Left hindlimb (tissue), 1 donor: ENCODE results near the gene KRTAP17-1.
"Not testable (repeated sequence)": the region's sequence is repeated elsewhere in the genome, so short reads cannot be mapped to it uniquely, and the experiment has no call there.

Source experiments
- DNase-seq: peaks from one replicate; pipeline ENCODE4 v3.0.0-alpha.2; 2018

Gene KRTAP17-1, protein sequence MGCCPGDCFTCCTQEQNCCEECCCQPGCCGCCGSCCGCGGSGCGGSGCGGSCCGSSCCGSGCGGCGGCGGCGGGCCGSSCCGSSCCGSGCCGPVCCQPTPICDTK

DNA sequence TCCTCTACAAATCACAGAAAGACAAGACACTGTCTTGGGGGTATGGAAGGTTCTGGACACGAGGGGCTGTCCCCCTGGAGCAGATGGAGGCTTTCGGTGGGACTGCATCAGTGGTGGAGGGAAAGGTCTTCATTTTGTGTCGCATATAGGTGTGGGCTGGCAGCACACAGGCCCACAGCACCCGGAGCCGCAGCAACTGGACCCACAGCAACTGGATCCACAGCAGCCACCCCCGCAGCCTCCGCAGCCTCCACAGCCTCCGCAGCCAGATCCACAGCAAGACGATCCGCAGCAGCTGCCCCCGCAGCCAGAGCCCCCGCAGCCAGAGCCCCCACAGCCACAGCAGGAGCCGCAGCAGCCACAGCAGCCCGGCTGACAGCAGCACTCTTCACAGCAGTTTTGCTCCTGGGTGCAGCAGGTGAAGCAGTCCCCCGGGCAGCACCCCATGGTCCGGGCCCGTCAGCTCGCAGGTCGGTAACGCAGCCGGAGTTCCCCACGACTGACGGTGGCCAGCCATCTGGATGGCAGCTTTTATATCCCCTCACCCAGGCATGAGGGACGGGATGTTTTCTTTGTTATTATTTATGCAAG, at the start of gene KRTAP17-1:
Gene KRTAP17-1, minus strand, starts transcription at position 507 of the 591 bp plus-strand sequence. Its CDS starts 60 bp downstream, at position 447.
- DNase-seq = no peak

DNA sequence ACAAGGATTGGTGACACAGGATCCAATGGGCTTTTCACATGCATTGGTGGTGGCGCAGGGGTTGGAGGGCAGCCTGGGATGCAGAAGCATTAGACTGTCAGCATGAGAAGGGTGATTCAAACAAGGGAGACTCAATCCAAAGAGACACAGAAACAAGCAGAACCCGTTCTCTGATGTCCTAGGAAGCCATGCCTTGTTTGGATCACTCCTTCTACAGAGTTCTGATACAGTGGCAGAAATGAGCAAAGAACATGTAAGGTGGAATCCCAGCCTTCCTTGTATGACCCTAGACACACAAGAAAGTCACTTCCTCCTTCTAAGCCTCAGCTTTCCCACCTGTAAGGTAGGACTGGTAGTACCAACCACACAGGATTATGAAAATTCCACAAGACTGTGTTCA, 48.4 kb upstream of the KRTAP17-1 start:
- no peak for DNase-seq

DNA sequence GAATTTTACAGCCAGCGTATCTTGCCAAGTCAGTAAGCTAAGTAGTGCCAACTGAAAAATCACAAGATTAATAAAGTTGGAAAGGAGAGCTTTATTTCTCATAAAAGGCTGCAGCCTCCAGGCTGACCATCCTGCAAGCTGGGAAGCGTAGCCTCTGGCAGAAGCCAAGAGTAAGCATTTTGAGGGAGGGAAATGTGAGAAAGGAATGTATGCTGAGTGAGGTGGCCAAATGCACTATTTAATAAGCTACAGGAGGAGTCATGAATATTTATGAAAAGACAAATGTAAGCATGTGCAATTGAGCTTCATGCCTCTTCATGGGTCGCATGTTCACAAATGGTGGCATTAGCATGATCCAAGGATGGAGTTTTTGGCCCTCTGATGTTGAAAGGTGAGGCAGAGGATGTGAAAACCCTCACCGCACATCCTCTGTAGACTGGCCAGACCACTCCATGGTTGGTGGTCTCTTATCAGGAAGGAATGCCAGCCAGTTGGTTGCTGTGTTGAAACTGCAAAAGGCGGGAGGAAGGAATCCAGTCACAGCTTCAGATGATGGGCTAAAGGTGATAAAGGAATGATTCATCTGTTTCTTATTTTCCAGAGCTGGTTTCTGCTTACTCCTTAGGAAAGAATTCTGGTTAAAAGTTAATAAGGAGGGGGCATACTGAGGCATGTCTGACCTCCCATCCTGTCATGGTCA, 44.9 kb upstream of the KRTAP17-1 start:
- DNase-seq = no peak

DNA sequence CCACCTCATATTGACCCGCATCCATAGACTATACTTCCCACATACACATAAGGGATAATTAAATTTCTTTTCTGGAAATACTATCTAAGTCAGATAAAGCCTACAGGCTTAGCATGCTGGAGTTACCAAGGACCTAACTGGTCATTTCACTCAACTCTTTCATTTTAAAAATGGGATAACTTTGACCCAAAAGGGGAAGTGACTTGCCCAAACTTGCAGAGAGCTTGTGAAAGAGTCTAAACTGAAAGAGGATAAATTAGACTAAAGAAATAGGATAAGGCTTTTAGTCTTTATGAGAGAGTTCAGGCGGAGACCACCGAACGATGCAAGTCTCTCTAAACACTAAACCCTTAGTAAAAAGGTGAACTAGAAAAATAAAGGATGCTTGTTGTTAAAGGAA, 39.0 kb upstream of the KRTAP17-1 start:
- DNase-seq = no peak

DNA sequence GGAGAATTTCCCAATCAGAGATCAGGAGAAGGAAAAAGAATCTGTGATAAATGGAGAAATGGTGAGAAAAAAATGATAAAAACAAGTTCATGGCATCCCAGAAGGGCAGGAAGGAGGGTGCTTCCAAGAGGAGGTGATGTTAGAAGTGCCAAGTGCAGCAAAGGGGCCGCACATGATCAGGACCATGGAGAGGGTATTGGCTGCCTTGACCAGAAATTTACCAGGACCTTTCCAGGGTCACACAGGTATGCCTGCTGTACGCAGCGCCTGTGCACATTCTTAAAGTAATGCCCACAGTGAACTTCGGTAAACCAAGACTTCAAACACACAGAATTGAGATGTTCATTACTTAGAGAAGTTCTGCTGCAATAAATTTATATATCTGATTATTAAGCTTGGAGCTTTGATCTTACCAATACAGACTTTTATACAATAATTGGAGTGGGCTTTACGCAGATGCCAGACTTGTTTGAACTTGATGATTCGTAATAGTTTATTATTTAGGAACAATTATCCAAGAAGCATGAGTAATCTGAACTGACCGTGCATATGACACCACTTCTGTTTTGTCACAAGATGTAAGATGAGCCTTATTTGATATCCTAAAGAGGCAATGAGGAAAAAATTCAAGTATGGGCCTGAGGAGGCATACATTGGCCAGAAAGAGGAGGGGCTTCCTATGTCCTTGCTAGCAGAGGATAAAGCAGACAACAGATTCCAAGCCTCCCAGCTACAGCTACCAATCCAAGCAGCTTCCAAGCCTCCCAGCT, 37.3 kb upstream of the KRTAP17-1 start:
- DNase-seq = no peak

DNA sequence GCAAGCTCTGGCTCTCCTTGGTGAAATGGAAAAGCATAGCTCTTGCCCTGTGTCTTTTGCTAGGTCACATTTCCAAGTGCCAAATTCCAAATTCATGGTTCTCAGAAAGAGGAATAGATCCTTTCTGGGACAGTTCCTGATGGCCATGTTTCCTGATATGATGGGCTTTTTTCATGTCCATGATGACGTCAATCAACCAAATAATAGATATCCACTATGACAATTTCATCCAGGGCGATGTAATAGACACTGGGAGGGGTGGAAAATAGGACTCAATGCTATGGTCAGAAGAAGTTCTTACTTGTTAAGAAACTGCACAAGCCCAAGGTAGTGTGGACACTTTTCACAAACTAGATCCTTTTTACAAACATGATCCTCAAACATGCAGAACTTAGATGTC, 35.7 kb upstream of the KRTAP17-1 start:
- no peak for DNase-seq

DNA sequence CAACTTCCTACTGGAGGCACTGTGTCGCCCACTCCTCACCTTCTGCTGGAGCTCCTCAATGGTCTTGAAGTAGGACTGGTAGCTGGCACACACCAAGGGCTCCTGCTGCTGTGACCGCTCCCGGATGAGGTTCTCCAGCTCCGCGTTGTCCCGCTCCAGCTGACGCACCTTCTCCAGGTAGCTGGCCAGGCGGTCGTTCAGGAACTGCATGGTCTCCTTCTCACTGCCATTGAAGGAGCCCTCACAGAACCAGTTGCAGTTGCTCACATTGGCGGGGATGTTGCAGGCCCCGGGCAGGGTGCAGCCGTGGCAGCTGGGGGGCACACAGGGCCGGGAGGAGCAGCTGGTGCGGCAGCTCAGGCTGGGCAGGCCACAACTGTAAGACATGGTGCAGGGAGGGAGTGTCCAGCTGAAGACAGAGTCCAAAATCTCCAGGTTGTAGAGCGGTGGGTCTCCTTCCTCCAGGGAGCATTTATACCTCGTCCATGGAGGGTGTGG, 34.9 kb upstream of the KRTAP17-1 start, which contains the start of gene KRT33A:
Gene KRT33A, minus strand, starts transcription at position 448 of the 498 bp plus-strand sequence. Its CDS starts 61 bp downstream, at position 387.
- not testable (repeated sequence) for DNase-seq

DNA sequence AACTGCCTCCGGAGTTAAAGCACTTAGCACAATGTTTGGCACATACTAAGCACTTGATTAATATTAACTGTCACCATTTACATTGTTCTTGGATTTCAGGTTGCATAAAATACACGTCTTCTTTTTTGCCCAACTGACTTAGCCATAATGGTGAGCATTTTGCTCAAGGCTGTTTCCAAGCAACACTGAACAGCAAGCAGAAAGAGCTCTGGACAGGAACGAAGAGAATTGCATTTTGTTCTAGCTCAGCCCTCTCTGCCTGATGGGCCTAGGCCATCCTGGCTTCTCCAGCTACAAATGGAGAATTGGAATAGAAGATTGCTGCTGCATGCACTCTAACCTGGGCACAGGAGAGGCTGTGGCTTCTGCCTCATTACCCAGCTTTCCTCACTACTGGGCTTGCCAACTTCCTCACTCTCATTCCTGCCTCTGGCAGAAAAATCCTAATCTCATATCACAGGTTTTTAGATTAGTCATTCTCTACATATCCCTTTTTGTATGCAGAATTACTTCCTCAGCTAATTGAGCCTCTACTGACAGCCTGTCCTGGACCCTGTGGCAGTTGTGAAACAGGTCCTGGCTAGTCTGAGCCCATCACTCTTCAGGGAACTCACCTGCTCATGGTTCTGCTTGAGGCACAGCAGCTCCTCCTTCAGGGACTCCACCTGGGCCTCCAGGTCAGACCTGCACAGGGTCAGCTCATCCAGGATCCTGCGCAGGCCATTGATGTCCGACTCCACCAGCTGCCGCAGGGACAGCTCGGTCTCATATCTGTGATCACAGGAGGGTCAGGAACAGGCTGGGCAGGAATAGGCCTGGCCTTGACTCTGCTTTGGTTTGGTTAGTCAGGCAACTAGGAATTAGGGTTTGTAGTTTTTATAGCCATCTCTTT, 32.6 kb upstream of the KRTAP17-1 start:
- DNase-seq = no peak

DNA sequence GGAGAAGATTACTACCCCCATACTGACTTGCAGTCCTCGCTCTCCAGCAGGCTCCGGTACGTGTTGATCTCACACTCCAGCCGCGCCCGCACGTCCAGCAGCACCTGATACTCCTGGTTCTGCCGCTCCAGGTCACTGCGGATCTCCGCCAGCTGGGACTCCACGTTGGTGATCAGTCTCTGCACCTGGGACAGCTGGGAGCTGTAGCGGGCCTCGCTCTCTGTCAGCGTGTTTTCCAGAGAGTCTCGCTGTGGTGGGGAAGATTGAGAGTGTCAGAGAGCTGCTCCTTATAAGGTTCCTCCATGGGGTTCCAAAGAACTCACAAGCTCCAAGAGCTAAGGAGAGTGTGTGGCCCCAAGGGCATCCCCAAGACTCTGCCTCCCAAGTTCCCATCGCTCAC, 30.9 kb upstream of the KRTAP17-1 start:
- DNase-seq = not testable (repeated sequence)

DNA sequence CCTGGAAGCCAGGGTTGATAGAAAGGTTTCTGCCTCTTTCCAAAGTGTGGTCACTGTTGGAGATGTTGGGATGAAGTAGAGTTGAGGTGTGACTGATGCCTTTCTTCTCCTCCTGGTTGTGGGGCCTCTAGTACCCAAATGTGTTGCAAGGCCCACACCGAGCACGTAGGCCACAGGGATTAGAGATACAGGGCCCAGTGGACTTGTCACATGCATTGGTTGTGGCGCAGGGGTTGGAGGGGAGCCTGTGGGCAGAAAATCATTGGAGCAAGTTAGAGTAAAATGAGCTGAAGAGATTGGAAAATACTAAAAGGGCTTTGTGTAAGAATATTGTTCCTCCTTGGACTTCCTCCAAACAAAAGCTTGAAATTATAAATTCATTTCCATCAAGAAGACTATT, 30.5 kb upstream of the KRTAP17-1 start:
- no peak for DNase-seq

DNA sequence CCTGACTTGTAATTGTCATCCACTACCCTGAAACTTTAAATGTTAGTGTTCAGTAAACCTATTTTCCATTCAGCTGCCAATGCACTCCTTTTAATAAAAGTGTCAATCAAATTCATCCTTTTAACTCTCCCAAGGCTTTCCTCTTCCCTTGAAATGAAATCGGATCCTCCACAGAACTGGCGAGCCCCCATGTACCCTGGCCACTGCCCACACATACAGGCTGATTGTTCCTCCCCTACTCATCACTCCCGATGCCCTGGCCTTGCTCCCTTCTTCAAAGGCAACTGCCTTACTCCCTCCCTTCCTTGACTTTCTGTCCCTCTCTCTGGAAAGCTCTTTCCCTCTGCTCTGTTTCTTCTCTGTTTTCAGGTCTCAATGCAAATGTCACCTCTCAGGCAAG, 27.5 kb upstream of the KRTAP17-1 start:
- no peak for DNase-seq

DNA sequence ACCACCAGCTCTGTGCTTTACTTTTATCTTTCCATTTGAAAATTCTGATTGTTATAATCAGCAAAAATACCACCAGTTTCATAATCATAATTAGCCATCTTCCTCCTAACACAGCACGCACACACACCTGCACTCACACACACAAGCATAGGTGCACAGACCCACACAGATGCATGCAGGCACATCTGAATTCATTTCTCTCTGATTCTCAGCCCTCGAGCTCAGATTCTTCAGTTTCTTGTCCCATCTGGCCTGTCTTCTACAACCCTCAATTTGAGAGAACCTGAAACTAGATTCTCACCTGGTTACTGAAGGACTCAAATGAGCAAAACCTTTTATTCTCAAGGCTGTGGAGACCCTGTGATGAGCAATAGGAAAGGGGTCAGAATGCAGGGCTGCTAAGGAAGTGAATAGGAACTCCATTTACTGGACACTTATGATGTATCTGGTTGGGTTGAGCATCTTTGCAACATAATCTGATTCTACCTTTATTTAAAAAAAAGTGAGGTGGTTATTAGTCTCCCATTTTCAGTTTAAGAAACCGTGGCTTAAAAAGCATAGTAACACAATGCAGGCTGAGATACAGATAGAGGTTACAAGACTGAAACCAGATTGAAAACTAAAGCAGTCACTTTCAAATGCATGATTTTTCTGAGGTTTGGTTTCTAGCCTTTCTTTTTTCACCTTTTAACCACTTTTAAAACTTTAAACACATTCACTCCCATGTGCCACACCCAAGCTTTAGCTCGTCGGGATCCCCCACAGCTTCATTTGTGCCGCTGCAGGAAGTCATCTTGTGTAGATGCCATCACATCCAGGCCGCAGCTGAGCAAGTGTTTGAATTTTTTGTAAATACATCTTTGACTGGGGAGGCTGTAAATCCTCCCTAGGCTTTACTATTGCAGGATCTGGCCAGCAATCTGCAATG, 25.7 kb upstream of the KRTAP17-1 start:
- no peak for DNase-seq

DNA sequence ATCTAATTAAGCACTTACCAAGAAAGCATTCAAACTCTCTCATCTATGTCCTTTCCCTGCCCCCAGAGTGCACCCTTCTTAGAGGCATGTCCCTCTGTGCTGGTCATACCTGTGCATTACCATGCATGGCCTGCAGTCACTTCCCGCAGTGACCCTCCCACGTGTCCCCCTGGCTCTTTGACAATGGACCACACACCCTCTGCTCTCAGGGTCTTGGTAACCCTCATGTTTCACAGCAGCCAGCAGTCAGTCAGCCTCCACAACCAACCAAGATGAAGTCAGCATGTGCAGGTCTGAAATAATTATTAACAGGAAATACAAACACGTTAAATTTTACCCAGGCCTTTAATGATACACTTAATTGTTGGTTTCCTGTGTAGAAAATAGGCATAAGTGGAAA, 25.0 kb upstream of the KRTAP17-1 start:
- DNase-seq = no peak

DNA sequence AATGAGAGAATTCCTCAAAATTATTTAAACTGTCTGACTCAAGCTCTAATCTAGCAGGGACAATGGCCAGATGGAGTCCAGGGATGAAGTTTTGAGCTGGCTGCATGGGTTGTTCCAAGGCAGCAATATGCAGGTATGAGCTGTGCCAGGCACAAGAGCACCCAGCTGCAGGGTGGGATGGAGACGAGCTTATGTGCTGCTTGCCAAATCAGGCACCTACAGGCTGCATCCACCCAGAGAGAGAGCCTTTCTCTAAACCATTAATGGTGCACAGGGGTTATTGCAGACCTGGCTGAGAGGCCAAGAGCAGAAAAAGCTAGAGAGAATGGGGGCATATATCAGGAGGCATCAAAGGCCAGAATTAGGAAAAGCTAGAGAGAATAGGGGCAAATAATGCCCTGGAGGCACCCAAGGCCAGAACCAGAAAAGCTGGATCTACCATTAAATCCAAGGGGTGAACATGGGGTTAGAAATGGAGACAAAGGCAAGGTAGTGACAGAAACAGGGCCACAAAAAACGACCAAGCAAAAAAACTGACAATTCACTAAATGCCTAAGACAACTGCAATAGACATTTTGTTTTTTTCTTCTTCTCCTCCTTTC, 24.2 kb upstream of the KRTAP17-1 start:
- DNase-seq = no peak

DNA sequence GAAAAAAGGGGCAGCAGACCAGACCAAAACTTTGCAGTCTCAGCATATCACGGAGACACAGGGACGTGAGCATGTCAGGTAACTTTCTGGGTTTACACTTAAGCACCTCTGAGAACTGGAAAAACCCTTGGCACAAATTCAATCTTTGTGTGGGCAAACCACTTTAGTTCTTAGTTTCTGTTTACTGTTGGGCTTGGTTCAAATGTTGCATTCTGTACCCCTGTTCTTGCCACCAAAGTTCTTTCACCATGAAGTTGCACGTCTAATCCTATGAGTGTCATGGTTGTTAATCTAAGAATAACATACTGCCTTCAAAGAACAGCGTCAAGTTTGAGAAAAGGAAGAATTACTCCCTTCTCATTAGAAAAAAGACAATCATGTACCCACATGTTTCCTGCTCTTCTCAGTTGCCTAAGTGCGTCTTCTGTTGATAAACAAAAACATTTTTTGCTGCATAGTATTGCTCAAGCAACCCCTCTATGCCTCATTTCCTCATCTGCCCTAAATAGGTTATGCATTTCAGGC, 23.5 kb upstream of the KRTAP17-1 start:
- no peak for DNase-seq

DNA sequence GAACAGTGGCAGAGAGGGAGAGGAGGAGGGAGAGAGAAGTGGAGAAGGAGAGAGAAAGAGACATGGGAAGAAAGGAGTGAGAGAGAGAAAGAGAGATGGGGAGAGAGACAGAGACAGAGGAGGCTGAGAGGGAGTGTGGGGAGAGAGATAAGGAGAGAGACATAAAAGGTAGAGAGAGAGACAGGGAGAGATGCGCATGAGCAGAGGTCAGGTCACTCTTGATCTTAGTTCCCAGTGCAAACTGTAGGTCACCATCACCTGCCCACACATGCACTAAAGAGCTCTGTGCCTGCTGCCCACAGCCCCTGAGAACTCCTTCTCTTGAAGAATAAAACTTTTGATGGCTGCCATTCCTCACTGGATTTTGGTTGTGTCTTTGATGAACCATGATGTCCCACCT, 20.2 kb upstream of the KRTAP17-1 start:
- DNase-seq = no peak

DNA sequence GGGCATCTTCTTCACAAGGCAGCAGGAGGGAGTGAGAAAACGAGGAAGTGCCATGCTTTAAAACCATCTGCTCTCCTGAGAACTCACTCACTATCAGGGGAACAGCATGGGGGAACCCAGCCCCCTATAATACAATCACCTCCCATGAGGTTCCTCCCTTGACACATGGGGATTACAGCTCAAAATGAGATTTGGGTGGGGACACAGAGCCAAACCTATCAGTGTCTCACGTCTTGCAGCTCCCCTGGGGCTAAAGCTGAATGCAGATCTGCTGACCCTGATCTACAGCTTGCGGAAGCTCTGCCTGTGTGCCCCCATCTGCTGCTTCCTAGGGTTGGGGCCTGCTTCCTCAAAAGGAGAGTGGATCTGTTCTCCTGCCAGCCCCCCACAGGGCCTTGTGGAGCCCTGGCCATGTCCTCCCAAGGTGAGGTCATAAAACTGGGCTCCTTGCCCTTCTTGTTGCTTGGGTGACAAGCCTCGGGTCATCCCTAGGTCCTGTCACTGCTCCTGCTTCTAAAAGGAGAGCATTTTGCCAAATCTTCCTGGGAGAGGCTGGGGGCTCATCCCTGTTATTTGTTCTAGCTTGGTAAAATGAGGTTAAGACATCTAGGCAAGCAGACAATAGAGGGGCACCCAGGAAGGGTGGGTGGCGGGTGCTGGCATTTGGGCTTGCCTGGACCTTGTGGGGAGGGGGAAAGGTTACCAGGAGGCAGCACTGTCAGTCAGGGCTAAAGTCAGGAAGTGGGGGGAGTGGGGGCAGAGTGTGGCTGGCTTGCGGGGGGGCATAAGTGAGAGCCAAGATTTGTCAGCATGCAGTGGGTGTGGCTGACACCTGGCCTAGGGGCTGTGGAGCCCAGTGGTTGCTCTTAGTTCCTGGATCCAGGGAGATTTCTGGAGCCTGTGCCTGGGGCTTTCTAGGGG, 19.1 kb upstream of the KRTAP17-1 start:
- DNase-seq = no peak

DNA sequence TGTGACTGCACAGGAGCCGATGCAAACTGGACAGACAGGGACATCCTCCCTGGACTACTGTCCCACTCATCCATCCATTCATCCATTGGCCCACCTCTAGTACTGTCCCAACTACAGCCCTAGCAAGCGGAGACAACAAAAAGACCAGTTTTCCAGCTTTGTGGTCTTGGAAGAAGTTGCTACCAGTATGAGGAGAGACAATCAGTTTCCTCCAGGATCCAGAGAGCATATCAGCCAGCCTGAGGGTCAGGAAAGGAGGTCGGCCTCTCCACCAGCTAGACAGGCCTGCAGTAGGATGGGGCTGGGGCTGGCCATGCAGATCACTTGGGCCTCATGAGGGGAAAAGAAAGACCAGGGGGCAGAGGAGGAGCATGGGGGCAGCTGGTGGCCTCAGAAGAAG, 18.3 kb upstream of the KRTAP17-1 start:
- no peak for DNase-seq

DNA sequence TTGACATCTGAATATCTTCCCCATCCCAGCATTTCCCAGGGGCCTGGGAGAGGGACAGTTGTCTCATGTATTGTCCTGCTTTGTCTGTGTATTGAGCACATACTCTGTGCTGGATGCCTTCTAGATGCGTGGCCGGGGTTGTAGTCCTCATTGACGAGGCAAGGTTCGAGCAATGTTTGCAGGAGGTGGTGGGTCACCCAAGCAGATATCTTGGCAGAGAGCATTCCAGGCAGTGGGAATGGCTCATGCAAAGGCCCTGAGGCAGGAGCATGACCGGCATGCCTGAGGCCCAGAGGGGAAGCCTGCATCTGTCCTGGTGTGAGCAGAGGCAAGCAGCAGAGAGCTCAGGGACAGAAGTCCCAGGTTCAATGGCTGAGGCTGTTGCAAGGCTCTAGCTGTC, 17.6 kb upstream of the KRTAP17-1 start:
- DNase-seq = no peak
